ENCODE data around the gene POLR1B.

POLR1B gene

DNA sequence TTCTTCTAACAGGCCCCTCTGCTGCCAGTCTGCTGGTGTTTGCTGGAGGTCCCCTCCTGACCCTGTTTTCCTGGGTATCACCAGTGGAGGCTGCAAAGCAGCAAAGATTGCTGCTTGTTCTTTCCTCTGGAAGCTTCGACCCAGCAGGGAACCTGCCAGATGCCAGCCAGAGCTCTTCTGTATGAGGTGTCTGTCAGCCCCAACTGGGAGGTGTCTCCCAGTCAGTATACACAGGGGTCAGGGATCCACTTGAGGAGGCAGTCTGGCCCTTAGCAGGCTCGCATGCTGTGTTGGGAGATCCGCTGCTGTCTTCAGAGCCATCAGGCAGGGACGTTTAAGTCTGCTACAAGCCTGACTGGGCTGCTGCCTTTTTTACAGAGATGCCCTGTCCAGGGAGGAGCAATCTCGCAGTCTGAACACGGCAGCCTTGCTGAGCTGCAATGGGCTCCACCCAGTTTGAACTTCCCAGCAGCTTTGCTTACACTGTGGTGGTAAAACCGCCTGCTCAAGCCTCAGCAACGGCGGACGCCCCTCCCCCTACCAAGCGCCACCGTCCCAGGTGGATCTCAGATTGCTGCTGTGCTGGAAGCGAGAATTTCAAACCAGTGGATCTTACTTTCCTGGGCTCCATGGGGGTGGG is 72.1 kb downstream of the POLR1B start:
- TF ChIP-seq, protein P1, sequence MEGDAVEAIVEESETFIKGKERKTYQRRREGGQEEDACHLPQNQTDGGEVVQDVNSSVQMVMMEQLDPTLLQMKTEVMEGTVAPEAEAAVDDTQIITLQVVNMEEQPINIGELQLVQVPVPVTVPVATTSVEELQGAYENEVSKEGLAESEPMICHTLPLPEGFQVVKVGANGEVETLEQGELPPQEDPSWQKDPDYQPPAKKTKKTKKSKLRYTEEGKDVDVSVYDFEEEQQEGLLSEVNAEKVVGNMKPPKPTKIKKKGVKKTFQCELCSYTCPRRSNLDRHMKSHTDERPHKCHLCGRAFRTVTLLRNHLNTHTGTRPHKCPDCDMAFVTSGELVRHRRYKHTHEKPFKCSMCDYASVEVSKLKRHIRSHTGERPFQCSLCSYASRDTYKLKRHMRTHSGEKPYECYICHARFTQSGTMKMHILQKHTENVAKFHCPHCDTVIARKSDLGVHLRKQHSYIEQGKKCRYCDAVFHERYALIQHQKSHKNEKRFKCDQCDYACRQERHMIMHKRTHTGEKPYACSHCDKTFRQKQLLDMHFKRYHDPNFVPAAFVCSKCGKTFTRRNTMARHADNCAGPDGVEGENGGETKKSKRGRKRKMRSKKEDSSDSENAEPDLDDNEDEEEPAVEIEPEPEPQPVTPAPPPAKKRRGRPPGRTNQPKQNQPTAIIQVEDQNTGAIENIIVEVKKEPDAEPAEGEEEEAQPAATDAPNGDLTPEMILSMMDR (IDR thresholded peaks at IDR 0.05): no peak

DNA sequence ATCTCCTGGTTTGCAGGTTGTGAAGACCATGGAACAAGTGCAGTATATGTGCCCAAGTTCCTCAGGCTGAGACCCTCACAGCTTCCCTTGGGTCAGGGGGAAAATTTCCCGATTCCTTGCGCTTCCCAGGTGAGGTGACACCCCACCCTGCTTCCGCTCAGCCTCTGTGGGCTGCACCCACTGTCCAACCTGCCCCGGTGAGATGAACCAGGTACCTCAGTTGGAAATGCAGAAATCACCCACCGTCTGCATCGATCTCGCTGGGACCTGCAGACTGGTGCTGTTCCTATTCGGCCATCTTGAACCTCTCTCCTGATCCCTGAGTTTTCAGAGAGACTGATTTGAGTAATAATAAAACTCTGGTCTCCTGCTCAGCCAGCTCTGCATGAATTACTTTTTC is 72.8 kb downstream of the POLR1B start:
- TF ChIP-seq, protein P1 (IDR thresholded peaks at IDR 0.05): no peak

DNA sequence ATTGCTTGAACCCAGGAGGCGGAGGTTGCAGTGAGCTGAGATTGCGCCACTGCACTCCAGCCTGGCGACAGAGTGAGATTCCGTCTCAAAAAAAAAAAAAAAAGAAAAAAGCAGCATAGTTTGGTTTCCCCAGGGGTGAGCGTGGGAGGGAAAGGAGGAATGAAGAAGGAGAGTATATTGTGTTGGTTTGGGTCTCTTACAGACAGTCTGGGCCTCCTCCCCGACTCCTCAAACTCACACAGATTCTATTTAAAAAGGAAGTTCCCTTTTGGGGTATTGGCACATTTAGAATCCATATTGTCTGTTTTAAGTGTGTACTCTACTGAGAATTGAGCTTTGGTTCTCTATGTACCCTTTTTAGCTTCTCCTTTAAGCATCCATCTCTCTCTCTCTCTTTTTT is 76.1 kb downstream of the POLR1B start:
- TF ChIP-seq, protein P1 (IDR thresholded peaks at IDR 0.05): no peak

DNA sequence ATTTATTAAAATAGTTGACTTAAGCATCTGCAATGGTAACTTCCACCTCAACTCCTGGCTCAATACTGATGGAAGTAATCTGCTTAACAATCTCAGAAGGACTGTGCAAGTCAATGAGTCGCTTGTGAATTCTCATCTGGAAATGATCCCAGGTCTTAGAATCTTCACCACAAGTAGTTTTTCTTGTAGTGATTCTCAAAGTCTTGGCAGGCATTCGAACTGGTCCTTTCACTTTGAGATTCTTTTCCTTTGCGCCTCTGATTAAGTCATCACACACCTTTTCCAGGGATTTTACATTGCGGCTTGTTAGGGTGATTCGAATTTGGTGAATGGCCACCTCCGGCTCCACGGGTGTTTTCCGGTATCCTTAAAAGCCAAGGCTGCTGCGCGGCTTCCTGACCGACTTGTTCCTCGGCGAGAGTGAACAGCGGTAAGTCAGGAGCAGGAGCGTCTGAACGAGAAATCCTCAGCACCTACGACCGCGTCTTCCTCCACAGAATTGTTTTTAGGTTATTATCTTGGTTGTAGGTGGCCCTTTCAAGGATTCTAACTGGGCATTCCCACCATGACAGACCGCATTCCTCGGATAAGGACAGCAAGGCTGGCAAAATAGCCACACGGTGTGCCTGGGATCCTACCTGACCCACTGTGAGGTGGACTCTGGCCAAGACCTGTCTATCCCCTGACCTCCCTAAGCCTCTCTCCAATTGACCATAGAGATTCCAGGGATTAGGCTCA is 79.7 kb downstream of the POLR1B start:
- TF ChIP-seq, protein P1 (IDR thresholded peaks at IDR 0.05): no peak

DNA sequence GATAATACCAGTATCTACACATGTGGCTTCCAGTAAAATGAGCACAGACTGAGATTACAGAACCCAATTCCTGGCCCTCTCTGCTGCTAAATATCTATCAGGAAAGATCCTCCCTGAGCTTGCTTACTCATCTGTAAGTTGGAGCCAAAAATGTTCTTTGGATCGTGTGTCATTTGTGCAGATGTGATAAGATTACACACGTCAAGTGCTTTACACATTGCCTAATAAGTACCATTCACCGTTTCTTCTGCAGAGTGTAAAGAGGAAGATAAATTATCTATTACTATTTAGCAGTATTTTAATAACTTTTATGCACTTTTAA is 80.2 kb downstream of the POLR1B start:
- TF ChIP-seq, protein P1 (IDR thresholded peaks at IDR 0.05): no peak

DNA sequence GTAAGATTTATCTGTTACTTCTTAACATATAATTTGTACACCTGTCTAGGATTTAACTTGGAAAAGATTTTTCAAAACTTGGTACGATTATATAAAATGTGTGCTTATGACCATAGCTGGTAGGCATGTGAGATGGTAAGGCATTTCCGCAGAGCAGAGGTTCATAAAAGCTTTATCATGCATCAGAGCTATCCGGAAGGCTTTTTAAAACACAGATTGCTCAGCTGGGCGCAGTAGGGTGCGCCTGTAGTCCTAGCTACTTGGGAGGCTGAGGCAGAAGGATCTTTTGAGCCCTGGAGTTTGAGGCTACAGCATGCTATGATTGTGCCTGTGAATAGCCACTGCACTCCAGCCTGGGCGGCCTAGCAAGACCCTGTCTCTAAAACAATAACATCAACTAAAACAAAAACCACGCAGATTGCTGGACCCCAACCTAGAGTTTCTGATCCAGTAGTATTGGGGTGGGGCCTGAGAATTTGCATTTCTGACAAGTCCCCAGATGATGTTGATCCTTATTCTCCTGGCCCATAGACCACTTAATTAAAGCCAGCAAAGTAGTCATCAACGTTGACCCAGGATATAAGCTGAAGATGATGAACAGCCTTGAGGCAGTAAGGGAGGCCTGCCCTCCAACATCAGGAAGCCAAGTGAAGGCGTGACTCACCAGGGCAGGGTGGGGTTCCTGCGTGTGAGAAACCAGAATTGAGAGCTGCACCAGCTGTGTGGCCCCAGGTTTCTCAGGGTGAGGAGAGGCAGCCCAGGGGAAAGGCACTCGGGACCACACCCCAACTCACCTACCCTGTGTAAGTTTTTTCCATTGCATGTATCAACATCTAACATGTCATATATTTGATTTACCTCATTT is 81.9 kb downstream of the POLR1B start:
- TF ChIP-seq, protein P1 (IDR thresholded peaks at IDR 0.05): no peak

DNA sequence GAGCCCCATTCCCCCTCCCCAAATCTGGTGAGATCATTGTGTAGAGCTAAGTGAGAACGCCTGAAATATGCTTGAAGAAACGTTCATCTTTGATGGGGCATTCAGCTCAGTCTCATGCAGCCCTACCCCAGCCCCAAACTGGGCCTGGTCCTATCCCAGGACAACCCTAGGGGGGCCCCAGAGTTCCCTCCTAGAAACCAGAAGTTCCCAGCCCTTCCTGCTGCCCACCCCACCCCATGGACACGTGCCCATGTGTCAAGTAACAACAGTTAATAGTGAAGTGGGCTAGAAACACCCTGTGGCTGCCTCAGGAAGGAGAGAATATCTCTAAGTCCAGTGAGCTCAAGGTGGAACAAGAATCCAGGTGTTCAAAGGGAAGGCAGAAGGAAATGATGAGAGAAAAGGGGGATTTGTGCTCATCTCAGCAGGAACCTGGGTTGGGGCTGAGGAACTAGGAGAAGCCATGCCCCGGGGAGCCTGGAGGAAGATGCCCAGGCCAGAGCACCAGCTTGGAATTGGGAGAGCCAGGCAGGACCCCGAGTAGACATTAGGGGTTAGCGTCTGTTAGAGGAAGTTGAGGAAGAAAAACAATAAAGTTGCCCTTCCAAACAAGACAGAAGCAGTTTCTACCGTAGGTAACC is 83.3 kb downstream of the POLR1B start:
- TF ChIP-seq, protein P1 (IDR thresholded peaks at IDR 0.05): no peak

All from LNCAP (cell line).